Right ventricle myocardium inferior (tissue), 1 donor: ENCODE results near the gene HYAL3. TPM values are rescaled to one million over a fixed set of nuclear protein-coding genes. Genes with fewer than 3 reads are reported as not detected.
"Not testable (repeated sequence)": the region's sequence is repeated elsewhere in the genome, so short reads cannot be mapped to it uniquely, and the experiment has no call there.

Experiments used
- ATAC-seq: fragments of 200-7000 bp; cut with Tn5 transposase; one replicate; pipeline ENCODE4 v1.9.1; 2020; ENCODE audit warnings: mild to moderate bottlenecking, moderate library complexity
- DNase-seq: peaks from one replicate; pipeline ENCODE4 v3.0.0; 2021; ENCODE audit errors: missing footprints
- intact Hi-C: fragments of 100-400 bp; cut with DNase I; formaldehyde crosslinking; loops from one replicate; pipeline ENCODE4 v1.11.0; 2022
- total RNA-seq: library from RNA; stranded (reverse); fragmentation: NEBNext Ultra II Directional; extraction: Animal tissue kit (Norgen Biotek cat#: 25700); gene quantifications from one replicate; pipeline ENCODE4 v1.2.1, GENCODE V29; 2021
- donor health status: DM: no; HTN: yes; CAD: no; lungs with severe emphysema.

HYAL3 gene
- total RNA-seq, 1 donor from 2014 or later = 1.4 TPM

DNA sequence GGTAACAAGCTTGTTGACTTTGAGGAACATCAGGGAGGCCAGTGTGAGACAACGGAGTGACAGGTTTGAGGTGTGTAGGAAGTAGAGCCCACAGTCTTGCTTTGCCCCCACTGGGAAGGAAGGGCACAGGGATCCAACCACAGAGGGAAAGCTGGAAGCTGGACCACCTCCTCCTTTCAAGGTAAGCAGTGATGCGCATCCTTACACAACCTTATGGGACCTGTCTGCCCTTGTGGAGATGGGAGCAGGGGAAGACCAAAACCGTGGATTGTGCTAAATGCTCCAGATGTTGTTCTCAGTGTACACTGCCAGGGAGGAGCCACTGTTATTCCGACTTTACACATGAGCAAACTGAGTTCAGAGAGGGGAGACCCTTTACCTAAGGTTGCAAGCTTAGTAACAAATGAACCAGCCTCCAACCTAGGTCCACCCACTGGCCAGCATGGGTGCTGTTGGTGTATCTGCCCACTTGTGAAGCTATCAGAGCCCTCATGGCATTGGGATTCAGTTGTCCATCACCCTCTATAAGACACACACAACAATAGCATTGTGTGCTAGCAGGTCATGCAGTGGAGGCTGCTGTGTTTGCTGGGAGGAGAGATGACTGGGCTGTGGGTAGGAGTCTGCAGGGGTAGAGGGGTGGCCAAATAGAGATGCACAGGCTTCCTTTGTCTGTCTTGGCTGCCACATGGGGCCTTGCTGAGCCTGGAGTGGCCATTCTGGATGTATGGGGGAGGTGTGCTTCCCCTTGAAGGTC lies 20.9 kb downstream of the HYAL3 start:
- DNase-seq = no peak
- ATAC-seq = no peak
- intact Hi-C loops = no loop called here

DNA sequence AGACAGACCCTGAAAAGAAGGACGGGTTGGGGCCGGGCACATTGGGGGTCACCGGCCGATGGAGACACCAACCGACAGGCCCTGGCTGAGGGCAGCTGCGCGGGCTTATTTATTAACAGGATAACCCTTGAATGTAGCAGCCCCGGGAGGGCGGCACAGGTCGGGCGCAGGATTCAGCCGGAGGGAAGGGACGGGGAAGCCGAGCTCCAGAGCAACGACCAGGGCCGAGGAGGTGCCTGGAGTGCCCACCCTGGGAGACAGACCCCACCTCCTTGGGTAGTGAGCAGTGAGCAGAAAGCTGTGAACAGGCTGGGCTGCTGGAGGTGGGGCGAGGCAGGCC lies 22.5 kb downstream of the HYAL3 start:
- no peak for DNase-seq
- no peak for ATAC-seq

DNA sequence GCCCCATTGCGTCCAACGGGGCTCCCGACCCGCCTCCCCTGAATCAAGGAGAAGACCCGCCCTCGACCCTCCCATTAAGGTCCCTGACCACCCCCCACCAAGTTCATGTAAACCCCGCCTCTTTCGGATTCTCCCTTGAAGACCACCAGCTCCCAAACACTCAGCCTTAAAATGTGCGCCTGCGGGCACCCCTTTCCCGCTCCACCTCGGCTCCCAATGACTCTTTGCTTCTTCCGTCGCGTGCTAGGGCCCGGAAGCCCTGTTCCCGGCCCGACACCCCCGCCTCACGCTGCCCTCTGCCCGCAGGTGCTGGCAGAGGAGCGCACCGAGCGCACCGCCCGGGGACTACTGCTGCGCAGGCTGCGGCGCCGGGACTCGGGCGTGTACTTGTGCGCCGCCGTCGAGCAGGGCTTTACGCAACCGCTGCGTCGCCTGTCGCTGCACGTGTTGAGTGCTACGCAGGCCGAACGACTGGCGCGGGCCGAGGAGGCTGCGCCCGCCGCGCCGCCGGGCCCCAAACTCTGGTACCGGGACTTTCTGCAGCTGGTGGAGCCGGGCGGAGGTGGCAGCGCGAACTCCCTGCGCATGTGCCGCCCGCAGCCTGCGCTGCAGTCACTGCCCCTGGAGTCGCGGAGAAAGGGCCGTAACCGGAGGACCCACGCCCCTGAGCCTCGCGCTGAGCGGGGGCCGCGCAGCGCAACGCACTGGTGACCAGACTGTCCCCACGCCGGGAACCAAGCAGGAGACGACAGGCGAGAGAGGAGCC lies 23.0 kb downstream of the HYAL3 start:
- no peak for DNase-seq
- intact Hi-C loops = loop anchor here (2.0 kb wide), 1 partner anchor 49 kb away; no protein-coding TSS in a partner anchor
- ATAC-seq = no peak

More for the DNA sequence above, 22.5 kb downstream of the HYAL3 start:
- intact Hi-C loops = no loop called here

DNA sequence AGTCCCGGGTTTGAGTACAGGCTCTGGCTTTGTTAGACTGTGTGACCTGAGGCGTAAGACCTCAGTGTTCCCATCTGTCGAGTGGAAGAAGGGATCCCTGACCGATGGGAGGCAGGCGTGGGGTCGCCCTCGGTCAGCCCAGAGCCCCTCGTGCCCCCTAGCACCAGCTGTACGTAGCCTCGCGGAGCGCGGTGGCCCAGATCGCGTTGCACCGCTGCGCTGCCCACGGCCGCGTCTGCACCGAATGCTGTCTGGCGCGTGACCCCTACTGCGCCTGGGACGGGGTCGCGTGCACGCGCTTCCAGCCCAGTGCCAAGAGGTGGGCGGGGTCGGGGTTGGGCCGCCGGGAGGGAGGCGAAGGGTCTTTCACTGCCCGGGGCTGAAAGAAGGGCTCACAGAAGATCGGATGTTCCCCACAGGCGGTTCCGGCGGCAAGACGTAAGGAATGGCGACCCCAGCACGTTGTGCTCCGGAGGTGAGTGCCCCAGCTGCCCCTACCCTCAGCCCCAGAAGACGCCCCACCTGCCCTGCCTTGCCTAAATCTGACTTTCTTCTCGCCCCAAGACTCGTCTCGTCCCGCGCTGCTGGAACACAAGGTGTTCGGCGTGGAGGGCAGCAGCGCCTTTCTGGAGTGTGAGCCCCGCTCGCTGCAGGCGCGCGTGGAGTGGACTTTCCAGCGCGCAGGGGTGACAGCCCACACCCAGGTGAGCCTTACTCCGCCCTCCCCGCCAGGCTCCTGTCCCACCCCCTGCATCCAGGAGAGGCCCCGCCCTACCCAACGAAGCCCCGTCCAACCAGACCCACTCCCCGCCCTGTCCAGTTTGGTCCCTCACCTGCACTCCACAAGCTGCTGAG lies 23.8 kb downstream of the HYAL3 start:
- DNase-seq = no peak
- ATAC-seq = no peak
- intact Hi-C loops = loop anchor here (2.0 kb wide), 1 partner anchor 49 kb away; no protein-coding TSS in a partner anchor

DNA sequence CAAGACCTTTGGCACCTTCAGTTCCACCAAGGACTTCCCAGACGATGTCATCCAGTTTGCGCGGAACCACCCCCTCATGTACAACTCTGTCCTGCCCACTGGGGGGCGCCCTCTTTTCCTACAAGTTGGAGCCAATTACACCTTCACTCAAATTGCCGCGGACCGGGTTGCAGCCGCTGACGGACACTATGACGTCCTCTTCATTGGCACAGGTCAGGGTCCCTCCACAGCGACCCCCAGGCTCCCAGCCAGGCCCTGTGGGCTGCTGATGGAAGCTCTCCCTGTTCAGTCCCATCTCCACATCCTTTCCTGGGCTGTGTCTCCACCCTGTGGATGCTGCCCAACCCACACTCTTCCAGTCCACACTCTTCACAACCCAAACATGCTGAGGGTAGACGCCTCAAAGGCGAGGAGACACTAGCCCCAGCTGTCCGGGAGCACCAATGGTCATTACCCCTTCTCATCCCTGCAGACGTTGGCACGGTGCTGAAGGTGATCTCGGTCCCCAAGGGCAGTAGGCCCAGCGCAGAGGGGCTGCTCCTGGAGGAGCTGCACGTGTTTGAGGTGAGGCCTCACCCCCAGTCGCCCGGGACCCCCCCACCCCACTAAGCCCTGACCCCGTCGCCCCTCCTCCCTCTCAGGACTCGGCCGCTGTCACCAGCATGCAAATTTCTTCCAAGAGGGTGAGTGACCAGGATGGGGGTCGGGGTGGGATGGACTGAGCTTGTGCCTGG lies 24.7 kb downstream of the HYAL3 start:
- DNase-seq = no peak
- ATAC-seq = peak; percentile 33
- intact Hi-C loops = loop anchor here (2.0 to 5.0 kb wide), 2 partner anchors 50 to 152 kb away; no protein-coding TSS in a partner anchor

DNA sequence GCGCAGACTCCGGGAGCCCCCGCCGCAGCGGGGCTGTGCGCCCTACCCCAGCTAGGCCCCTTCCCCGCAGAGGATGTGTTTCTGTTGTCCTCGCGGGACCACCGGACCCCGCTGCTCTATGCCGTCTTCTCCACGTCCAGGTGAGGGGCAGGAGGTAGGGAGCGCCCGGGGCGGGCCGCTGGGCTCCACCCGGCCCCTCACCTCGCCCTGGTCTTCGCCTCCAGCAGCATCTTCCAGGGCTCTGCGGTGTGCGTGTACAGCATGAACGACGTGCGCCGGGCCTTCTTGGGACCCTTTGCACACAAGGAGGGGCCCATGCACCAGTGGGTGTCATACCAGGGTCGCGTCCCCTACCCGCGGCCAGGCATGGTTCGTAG lies 25.5 kb downstream of the HYAL3 start:
- DNase-seq (no peak), ATAC-seq (no peak)
- intact Hi-C loops = loop anchor here (1.0 to 5.0 kb wide), 4 partner anchors 46 to 151 kb away; no protein-coding TSS in a partner anchor

DNA sequence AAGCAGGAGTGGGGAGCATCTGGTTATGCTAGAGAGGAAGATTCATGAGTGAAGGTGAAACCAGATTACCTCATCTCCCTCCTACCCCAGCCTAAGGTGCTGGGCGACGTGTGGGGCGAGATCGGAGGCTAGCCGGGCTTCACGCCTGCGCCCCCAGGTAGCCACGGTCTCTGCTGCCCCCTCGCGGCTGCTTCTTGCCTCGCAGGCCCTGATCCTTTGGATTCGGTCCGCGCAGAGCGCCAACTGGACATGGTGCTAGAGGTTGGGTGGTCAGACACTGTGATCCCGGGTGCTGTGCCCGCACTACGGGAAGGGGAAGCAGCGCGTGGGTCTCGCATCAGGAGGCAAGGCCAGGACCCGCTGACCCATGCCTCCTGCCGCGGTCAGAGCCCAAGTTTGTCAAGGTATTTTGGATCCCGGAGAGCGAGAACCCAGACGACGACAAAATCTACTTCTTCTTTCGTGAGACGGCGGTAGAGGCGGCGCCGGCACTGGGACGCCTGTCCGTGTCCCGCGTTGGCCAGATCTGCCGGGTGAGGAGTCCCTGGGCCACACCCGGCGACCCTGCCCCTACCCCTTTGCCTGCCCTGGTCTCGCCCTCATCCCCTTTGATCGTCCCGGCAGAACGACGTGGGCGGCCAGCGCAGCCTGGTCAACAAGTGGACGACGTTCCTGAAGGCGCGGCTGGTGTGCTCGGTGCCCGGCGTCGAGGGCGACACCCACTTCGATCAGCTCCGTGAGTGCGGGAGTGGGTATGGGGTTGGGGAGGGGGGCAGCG lies 26.1 kb downstream of the HYAL3 start:
- intact Hi-C loops = loop anchor here (1.0 to 5.0 kb wide), 3 partner anchors 46 to 151 kb away; no protein-coding TSS in a partner anchor
- peak; percentile 96 for DNase-seq
- peak; percentile 76 for ATAC-seq

DNA sequence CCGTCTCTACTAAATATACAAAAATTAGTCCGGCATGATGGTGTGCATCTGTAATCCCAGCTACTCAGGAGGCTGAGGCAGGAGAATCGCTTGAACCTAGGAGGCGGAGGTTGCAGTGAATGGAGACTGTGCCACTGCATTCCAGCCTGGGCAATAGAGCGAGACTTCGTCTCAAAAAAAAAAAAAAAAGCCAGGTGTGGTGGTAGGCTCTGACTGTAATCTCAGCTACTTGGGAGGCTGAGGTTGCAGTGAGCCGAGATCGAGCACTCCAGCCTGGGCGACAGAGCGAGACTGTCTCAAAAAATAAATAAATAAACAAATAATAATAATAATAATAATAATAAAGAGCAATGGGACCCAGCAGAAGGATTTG lies 26.7 kb downstream of the HYAL3 start:
- DNase-seq, ATAC-seq: not testable (repeated sequence)
- intact Hi-C loops = loop anchor here (5.0 kb wide), 1 partner anchor 150 kb away; no protein-coding TSS in a partner anchor

DNA sequence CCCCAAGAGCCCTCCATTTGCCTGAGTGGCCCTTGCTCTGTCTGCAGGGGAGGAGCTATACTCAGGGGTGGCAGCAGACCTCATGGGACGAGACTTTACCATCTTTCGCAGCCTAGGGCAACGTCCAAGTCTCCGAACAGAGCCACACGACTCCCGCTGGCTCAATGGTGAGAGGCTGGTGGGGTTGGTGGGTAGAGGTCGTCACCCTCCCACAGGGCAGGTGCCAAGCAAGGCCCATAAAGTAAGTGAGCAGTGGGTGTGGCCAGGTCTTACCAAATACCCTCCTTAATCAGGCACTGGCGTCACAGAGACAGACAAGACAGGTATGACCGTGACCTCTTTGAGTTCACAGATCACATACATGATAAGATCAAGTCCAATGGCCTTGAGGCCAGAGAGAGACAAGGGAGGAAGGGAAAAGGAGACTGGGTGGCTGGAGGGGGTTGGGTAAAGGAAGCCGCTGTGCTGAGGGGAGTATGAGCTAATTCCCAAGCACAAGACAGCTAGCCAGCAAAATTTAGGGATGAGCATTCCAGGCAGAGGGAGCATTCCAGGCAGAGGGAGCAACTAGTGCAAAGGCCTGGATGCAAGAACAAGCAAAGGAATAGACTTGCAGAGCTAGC lies 27.8 kb downstream of the HYAL3 start:
- intact Hi-C loops = loop anchor here (5.0 kb wide), 1 partner anchor 149 kb away; no protein-coding TSS in a partner anchor
- no peak for DNase-seq
- ATAC-seq = no peak

DNA sequence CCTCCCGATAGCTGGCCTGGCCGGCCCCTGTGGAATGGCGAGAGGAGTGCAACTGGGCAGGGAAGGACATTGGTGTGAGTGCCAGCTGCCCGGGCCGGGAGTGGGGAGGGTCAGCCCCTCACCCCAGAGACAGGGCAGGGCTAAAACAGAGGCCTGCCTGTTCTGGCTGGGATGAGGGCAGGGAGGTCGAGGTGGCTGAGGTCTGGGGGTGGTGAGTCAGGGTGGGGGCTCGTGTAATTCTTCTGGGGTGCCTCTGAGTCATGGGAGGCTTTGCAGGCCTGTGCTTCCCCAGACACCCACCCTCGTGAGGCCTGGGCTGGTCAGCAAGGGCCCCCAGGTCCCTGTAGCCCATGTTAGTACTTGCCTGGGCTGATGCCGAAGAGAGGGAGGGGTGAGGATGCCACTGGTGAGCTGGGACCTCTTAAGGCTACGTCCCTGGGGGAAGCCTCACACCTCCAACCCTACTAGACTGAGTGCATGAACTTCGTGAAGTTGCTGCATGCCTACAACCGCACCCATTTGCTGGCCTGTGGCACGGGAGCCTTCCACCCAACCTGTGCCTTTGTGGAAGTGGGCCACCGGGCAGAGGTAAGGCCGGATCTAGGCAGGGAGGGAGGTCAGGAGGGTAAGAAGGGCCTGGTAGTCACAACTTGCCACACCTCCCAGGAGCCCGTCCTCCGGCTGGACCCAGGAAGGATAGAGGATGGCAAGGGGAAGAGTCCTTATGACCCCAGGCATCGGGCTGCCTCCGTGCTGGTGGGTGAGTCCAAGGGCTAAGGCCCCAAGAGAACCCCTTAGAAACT lies 28.6 kb downstream of the HYAL3 start:
- DNase-seq = no peak
- ATAC-seq = no peak
- intact Hi-C loops = loop anchor here (5.0 kb wide), 1 partner anchor 148 kb away; no protein-coding TSS in a partner anchor

DNA sequence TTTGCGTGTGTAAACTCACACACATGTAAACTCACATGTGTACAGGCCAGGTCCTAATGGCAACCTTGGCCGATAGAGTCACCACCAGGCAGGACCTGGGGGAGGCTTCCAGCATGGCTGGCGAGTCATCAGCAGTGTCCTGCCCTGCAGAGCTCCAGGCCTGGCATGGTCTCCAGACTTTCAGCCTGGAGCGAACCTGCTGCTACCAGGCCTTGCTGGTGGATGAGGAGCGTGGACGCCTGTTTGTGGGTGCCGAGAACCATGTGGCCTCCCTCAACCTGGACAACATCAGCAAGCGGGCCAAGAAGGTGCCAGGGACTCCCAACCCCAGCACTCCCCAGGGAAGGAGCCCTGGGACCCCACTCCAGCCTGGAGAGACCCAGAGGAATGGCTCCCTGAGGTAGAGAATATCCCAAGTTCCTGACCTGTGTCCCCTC lies 29.2 kb downstream of the HYAL3 start:
- ATAC-seq (no peak), DNase-seq (no peak)
- intact Hi-C loops = loop anchor here (5.0 kb wide), 1 partner anchor 148 kb away; no protein-coding TSS in a partner anchor

DNA sequence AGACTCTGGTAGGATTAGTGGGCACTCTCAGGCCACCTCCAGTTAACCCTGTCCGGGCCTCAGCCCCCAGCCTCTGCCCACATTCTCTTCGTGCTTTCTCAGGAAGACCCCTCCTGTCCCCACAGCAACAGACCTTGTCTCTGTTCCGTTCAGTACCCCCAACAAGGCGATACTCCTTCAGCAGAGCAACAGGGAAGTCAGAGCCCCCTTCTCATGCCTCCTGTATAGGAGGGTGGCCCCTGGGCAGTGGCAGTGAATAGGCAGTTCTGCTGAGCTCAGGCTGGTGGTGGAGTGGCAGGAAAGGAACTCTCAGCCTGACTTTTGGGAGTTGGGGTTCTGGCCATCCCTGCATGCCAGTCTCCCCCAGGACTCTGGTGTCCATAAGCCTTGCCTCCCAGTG lies 29.7 kb downstream of the HYAL3 start:
- no peak for ATAC-seq
- no peak for DNase-seq
- intact Hi-C loops = no loop called here

DNA sequence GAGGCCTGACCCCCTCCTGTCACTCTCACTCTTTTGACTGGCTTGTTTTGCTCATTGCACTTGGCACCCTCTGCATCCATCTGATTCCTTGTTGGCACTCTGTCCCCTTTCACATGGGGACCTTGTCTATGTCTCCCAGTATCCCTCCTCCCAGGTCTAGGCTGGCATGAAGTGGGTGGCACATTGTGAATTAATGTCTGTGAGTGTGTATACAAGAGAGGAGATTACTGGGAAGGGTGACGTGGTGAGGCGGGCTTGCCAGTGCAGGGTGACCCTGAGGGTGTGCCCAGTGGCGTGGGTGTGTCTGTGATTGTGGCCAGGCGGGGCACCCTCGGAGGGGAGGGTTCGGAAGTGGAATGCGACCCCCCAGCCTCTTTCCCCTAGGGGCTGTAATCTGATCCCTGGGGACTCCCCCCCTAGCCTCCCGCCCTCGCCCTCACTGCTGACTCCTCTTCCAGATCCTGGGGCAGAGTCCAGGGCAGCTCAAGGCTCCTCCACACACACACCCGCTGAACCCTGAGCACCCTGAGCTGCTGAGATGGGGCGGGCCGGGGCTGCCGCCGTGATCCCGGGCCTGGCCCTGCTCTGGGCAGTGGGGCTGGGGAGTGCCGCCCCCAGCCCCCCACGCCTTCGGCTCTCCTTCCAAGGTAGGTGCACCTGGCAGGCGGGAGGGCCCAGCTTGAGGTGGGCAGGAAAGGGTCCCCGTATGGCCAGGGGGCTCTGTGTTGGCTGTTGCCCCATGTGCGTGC lies 30.3 kb downstream of the HYAL3 start, which contains the start of gene SEMA3B:
TSS of gene SEMA3B (plus strand) at position 445 of the 749 bp plus-strand sequence. CDS start at position 539, 94 bp downstream.
- DNase-seq (no peak), ATAC-seq (peak; percentile 13)
- intact Hi-C loops = no loop called here

DNA sequence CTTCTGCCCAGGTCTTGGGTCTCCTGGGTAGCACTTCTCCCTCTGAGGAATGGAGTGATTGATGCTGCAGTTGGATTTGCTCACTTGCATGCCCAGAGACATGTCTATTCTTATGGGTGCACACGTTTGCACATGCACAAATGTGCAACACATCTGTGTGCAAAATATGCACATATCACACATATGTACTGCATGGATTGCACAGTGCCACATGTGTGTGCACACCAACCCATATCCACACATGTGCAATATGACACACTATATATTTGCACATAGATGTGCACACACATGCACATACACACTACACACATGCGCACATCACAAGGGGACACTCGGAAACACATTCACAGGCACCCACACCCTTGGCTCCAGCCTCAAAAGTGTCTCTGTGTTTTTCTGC lies 30.9 kb downstream of the HYAL3 start:
- ATAC-seq = no peak
- DNase-seq = no peak
- intact Hi-C loops = no loop called here

DNA sequence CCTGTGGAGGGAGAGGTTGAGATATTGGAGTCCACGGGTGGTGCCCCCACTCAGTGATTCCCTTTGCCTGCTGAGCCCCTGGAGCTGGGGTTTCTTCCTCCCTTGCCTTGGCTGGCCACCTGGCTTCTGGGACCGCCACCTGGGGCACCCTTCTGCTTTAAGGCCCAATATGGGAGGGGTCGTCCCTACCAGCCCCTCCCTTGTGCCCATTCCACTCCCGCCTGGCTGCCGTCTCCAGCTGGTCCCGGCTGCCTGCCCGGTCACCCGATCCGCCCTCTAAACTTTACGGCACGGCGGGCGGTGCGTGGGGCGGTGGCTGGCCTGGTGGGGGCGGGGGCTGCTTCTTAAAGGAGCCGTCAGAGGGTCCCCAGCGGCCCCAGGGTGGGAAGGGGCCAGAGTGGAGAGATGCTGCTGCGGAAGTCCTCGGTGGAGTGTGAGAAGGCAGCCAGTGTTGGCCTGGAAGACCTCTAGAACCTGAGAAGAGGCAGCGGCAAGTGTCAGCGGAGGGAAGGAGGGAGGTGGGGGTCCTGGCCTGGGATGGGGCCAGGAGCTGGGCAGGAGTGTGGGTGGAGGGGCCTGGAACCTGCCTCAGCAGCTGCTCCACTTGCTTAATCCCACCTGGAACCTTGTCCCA lies 31.8 kb downstream of the HYAL3 start:
- DNase-seq = peak; percentile 89
- ATAC-seq = peak; percentile 60
- intact Hi-C loops = no loop called here
